Natural killer cell (primary cell): ENCODE data around the gene TUBE1. TPM values are rescaled to one million over a fixed set of nuclear protein-coding genes. Genes with fewer than 3 reads are reported as not detected.

ENCODE experiments used
- ATAC-seq, 3 donors: fragments of 150-1000 bp in 2 of 3; fragments of 200-7000 bp in 1 of 3; cut with Tn5 transposase; 1 replicate in 1 of 3; 2 replicates in 2 of 3; pipeline ENCODE4 v1.10.0; 2021; ENCODE audit warnings: mild to moderate bottlenecking in 2 of 3, moderate library complexity in 2 of 3
- DNase-seq, 2 donors: peaks; one replicate each; pipeline versions ENCODE4 v3.0.0 to v3.0.0-alpha.2; 2013 to 2021; ENCODE audit warnings: mixed read lengths in 1 of 2
- H3K27ac ChIP-seq: one replicate; pipeline ENCODE4 v1.5.1; 2013; ENCODE audit warnings: mild to moderate bottlenecking, low read length
- H3K27me3 ChIP-seq: one replicate; pipeline ENCODE4 v1.6.1; 2013; ENCODE audit warnings: low read length; ENCODE audit not compliant: control insufficient read depth, insufficient read depth
- H3K36me3 ChIP-seq: one replicate; pipeline ENCODE4 v1.6.1; 2013; ENCODE audit warnings: low read length; ENCODE audit not compliant: control insufficient read depth, insufficient read depth
- H3K4me1 ChIP-seq: one replicate; pipeline ENCODE4 v1.6.1; 2013; ENCODE audit warnings: low read length; ENCODE audit not compliant: control insufficient read depth, insufficient read depth
- H3K4me3 ChIP-seq: one replicate; pipeline ENCODE4 v1.5.1; 2013; ENCODE audit warnings: low read length
- H3K9me3 ChIP-seq: one replicate; pipeline ENCODE4 v1.6.1; 2013; ENCODE audit warnings: low read length; ENCODE audit not compliant: control insufficient read depth, insufficient read depth
- H3K27ac Mint-ChIP-seq, 2 donors: one replicate each; pipeline ENCODE4 v1.8.0; 2022; ENCODE audit warnings: mild to moderate bottlenecking in 2 of 2, mixed read lengths in 2 of 2, moderate library complexity in 1 of 2
- H3K27me3 Mint-ChIP-seq, 2 donors: one replicate each; pipeline ENCODE4 v1.8.0; 2022; ENCODE audit warnings: low read depth in 2 of 2, mixed read lengths in 2 of 2
- H3K36me3 Mint-ChIP-seq: one replicate; pipeline ENCODE4 v1.8.0; 2022; ENCODE audit warnings: mixed read lengths
- H3K4me1 Mint-ChIP-seq, 2 donors: one replicate each; pipeline ENCODE4 v1.8.0; 2022; ENCODE audit warnings: mixed read lengths in 2 of 2
- H3K4me3 Mint-ChIP-seq: one replicate; pipeline ENCODE4 v1.8.0; 2022; ENCODE audit warnings: mild to moderate bottlenecking, moderate library complexity, mixed read lengths
- H3K9me3 Mint-ChIP-seq, 2 donors: one replicate each; pipeline ENCODE4 v1.8.0; 2022; ENCODE audit warnings: mixed read lengths in 2 of 2
- WGBS: methylation state at CpG from one replicate; pipeline ENCODE4 v1.1.7; 2013; ENCODE audit warnings: missing lambda C conversion rate; ENCODE audit not compliant: insufficient coverage; 5-methylcytosine and 5-hydroxymethylcytosine counted together
- intact Hi-C: fragments of 100-400 bp; cut with micrococcal nuclease; formaldehyde crosslinking; loops from one replicate; pipeline ENCODE4 v1.14.2; 2022
- total RNA-seq, 4 donors: library from RNA; stranded (reverse); fragments of 120-200 nt in 1 of 4; gene quantifications; one replicate each; pipeline versions ENCODE4 v1.2.3 to v1.2.4, GENCODE V29; 2013 to 2022
- TF ChIP-seq, protein P1 (sequence below): fragments of 200-600 bp; IDR thresholded peaks from one replicate; pipeline ENCODE4 v1.8.0; 2022; ENCODE audit warnings: antibody characterized with exemption

The TUBE1 gene
- total RNA-seq, 3 donors from 2014 or later (not counting 1 experiment from before 2014, with no cell fraction given), result 15.6 to 31.2 (median 23.7) TPM

DNA sequence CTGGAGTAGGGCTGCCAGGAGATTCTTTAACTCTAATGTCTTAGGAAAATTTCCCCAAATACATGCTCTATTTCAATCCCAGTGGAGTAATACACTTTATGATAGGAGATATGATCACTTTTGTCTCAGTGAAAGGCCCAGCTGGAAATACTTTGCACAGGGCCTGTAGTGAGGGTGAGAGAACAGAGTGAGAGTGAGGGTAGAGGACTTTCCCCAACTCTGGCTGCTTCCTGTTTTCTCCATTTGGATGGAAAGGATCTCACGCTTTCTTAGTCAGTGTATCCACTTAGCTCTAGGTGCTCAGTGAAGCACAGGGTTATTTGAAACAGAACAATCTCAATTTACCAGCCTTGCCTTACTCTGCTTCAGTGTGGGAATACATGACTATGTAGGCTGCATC is 36.7 kb upstream of the TUBE1 start:
- ATAC-seq (no peak), DNase-seq (no peak)
- intact Hi-C loops, result no loop called here
- Mint-ChIP-seq H3K9me3 (no peaks in the 10 kb centered on the region), H3K4me1 (no peaks in the 10 kb centered on the region), H3K27ac (no peak overlapping the region), H3K36me3 (no peaks in the 10 kb centered on the region), H3K4me3 (no peak overlapping the region), H3K27me3 (peaks cover 30 to 43% of the 10 kb centered on the region in 2 donors)
- H3K27me3 ChIP-seq, result no peaks in the 10 kb centered on the region
- 93% methylated on average over 1 of the region's 1 CpG for WGBS
- H3K4me3 ChIP-seq, result no peak overlapping the region
- no peaks in the 10 kb centered on the region for H3K9me3 ChIP-seq
- no peaks in the 10 kb centered on the region for H3K36me3 ChIP-seq
- no peak overlapping the region for H3K27ac ChIP-seq
- H3K4me1 ChIP-seq, result no peaks in the 10 kb centered on the region
- TF ChIP-seq, protein P1, sequence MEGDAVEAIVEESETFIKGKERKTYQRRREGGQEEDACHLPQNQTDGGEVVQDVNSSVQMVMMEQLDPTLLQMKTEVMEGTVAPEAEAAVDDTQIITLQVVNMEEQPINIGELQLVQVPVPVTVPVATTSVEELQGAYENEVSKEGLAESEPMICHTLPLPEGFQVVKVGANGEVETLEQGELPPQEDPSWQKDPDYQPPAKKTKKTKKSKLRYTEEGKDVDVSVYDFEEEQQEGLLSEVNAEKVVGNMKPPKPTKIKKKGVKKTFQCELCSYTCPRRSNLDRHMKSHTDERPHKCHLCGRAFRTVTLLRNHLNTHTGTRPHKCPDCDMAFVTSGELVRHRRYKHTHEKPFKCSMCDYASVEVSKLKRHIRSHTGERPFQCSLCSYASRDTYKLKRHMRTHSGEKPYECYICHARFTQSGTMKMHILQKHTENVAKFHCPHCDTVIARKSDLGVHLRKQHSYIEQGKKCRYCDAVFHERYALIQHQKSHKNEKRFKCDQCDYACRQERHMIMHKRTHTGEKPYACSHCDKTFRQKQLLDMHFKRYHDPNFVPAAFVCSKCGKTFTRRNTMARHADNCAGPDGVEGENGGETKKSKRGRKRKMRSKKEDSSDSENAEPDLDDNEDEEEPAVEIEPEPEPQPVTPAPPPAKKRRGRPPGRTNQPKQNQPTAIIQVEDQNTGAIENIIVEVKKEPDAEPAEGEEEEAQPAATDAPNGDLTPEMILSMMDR, result no peak

DNA sequence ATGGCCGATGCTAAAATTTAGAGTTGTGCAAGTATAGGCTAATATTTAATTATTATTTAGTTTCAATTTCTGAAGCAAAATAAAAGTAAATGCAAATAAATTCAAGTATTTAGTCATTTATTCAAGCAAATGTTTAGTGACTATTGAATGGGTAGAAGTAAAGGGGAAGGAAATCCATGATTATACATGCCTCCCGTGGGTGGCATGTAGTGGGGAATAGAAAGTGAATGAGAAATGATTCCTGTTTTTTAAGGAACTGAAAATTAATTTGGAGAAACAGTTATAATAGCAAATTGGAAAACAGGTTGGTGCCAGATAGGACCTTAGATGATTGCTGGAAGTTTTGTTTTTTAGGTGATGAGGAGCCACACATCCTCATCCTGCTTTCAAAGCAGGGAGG is 35.5 kb upstream of the TUBE1 start:
- no peak for ATAC-seq
- no peak overlapping the region for H3K4me3 ChIP-seq

DNA sequence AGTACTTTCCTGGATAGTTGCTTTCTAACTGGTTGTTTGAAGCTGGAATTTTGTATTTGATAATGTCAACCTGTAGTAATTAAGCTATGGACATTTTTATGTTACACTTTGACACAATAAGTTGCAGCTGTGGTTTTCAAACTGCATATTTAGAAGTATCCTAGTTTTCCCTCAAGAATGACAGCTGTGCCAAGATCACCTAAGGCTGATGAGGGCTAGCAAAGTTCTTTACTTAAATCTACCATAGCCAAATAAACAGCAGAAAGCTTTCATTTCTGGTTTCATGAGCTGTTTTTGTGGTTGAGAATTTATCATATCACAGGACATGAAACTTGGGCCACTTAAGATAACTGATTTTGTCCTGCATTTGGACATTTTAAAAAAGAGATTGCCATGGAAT is 30.8 kb upstream of the TUBE1 start:
- no peak overlapping the region for H3K27ac Mint-ChIP-seq
- Histone ChIP-seq H3K9me3 (no peaks in the 10 kb centered on the region), H3K27me3 (no peaks in the 10 kb centered on the region), H3K4me3 (no peak overlapping the region), H3K4me1 (no peaks in the 10 kb centered on the region), H3K36me3 (no peaks in the 10 kb centered on the region), H3K27ac (no peak overlapping the region)
- ATAC-seq, result no peak
- TF ChIP-seq, protein P1, result no peak
- no peak overlapping the region for H3K4me3 Mint-ChIP-seq
- peaks cover 21 to 44% of the 10 kb centered on the region in 2 donors for H3K27me3 Mint-ChIP-seq
- H3K4me1 Mint-ChIP-seq, result no peaks in the 10 kb centered on the region
- DNase-seq, result no peak
- H3K9me3 Mint-ChIP-seq, result no peaks in the 10 kb centered on the region
- no peaks in the 10 kb centered on the region for H3K36me3 Mint-ChIP-seq
- intact Hi-C loops, result no loop called here

More for the DNA sequence above, 35.5 kb upstream of the TUBE1 start:
- H3K27ac ChIP-seq, result no peak overlapping the region
- TF ChIP-seq, protein P1, result no peak
- no peaks in the 10 kb centered on the region for H3K4me1 Mint-ChIP-seq
- H3K27ac Mint-ChIP-seq, result no peak overlapping the region
- 12% methylated on average over 1 of the region's 2 CpGs for WGBS
- intact Hi-C loops, result no loop called here
- no peaks in the 10 kb centered on the region for H3K9me3 Mint-ChIP-seq
- DNase-seq, result no peak
- H3K9me3 ChIP-seq, result no peaks in the 10 kb centered on the region
- H3K4me3 Mint-ChIP-seq, result no peak overlapping the region
- H3K36me3 Mint-ChIP-seq, result no peaks in the 10 kb centered on the region
- H3K36me3 ChIP-seq, result no peaks in the 10 kb centered on the region
- H3K27me3 Mint-ChIP-seq, result peaks cover 26 to 39% of the 10 kb centered on the region in 2 donors
- H3K27me3 ChIP-seq, result no peaks in the 10 kb centered on the region
- H3K4me1 ChIP-seq, result no peaks in the 10 kb centered on the region

DNA sequence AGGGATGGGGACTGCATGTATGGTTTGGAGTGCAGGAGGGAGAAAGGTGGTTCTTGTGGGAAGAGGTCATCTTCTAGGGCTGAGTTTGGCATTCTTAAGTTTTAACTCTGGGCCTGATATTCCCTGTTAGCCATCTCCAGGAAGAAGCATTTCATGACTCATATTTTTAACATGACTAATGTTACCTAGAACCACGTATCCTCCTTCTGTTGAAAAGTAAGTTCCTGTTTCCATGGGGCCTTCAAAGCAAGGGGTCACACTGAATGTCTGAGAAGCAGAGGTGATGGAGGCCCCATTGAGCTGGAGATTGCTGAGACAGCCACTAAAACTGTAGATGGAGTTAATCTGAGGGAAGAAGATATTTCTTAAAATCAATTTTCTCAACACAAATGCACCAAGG is 30.3 kb upstream of the TUBE1 start:
- Mint-ChIP-seq H3K27ac (no peak overlapping the region), H3K27me3 (peaks cover 19 to 44% of the 10 kb centered on the region in 2 donors), H3K36me3 (no peaks in the 10 kb centered on the region), H3K4me3 (no peak overlapping the region), H3K4me1 (no peaks in the 10 kb centered on the region), H3K9me3 (no peaks in the 10 kb centered on the region)
- H3K36me3 ChIP-seq, result no peaks in the 10 kb centered on the region
- H3K27me3 ChIP-seq, result no peaks in the 10 kb centered on the region
- no peak overlapping the region for H3K27ac ChIP-seq
- H3K4me3 ChIP-seq, result no peak overlapping the region
- ATAC-seq (no peak), DNase-seq (no peak)
- no peaks in the 10 kb centered on the region for H3K4me1 ChIP-seq
- no peaks in the 10 kb centered on the region for H3K9me3 ChIP-seq
- intact Hi-C loops, result no loop called here
- TF ChIP-seq, protein P1, result no peak
- 38% methylated on average over 1 of the region's 1 CpG for WGBS
